ENCODE measurements around the gene NRIP1. TPM values are rescaled to one million over a fixed set of nuclear protein-coding genes. Genes with fewer than 3 reads are reported as not detected.
"Not testable (repeated sequence)": the region's sequence is repeated elsewhere in the genome, so short reads cannot be mapped to it uniquely, and the experiment has no call there.

Gene NRIP1
- total RNA-seq, 1 donor from 2014 or later, result 45.9 TPM

DNA sequence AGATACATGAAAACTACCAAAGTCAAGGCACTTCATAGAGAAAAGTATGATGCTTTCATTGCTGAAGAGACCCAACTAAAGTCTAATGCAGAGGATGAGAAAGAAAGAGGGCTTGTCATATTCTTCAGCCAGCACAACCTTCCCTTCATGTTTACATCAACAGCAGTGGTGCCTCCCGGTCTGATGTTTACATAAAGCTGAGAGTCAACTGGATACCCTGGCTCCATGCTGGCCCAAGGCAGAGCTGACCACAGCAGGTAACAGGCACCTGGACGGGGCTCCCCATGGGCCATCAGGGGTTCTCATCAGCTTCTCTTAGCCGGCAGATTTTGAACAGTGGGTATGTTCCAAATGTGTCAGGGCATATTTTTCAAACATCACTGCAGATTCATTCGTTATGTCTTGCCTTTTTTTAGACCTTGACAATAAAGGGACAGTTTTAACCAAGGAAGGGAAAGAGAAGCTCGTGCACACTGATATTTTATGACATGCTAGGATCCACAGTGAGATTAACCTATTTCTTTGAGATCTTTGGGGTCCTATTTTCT, 117.1 kb downstream of the NRIP1 start:
- no peak for ATAC-seq
- TF ChIP-seq, protein P1, sequence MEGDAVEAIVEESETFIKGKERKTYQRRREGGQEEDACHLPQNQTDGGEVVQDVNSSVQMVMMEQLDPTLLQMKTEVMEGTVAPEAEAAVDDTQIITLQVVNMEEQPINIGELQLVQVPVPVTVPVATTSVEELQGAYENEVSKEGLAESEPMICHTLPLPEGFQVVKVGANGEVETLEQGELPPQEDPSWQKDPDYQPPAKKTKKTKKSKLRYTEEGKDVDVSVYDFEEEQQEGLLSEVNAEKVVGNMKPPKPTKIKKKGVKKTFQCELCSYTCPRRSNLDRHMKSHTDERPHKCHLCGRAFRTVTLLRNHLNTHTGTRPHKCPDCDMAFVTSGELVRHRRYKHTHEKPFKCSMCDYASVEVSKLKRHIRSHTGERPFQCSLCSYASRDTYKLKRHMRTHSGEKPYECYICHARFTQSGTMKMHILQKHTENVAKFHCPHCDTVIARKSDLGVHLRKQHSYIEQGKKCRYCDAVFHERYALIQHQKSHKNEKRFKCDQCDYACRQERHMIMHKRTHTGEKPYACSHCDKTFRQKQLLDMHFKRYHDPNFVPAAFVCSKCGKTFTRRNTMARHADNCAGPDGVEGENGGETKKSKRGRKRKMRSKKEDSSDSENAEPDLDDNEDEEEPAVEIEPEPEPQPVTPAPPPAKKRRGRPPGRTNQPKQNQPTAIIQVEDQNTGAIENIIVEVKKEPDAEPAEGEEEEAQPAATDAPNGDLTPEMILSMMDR (IDR thresholded peaks at IDR 0.05), result no peak
- intact Hi-C loops (cut with DNase I), result no loop called here

DNA sequence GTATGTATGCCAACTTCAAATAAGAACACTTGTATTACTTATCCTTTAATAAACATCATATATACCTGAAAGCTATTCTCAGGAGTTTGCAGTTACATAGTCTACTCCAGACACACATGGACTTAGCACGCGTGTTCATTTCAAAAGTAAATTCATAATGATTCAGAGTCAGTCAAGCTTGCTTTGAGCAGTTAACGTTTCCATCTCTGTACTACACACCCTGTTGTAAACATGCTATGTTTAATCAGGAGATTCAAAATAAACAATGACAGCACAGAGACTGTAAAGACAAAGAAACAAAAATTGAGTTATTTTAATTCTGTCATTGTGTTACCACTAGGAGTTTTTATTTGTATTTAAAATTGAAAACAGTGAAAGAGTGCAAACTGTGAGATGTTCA, 119.6 kb downstream of the NRIP1 start:
- intact Hi-C loops (cut with DNase I), result no loop called here
- no peak for DNase-seq
- Histone ChIP-seq H3K4me3 (no peak overlapping the region), H3K9me3 (no peaks in the 10 kb centered on the region), H3K27ac (no peak overlapping the region), H3K4me1 (peaks cover 9% of the 10 kb centered on the region), H3K27me3 (no peaks in the 10 kb centered on the region), H3K36me3 (no peaks in the 10 kb centered on the region)
- TF ChIP-seq, protein P1 (IDR thresholded peaks at IDR 0.05), result no peak
- ATAC-seq, result no peak

More for the DNA sequence above, 117.1 kb downstream of the NRIP1 start:
- peaks cover 5% of the 10 kb centered on the region for H3K4me1 ChIP-seq
- no peak overlapping the region for H3K27ac ChIP-seq
- H3K36me3 ChIP-seq, result no peaks in the 10 kb centered on the region
- H3K9me3 ChIP-seq, result no peaks in the 10 kb centered on the region
- DNase-seq, result no peak
- H3K27me3 ChIP-seq, result no peaks in the 10 kb centered on the region
- H3K4me3 ChIP-seq, result no peak overlapping the region

DNA sequence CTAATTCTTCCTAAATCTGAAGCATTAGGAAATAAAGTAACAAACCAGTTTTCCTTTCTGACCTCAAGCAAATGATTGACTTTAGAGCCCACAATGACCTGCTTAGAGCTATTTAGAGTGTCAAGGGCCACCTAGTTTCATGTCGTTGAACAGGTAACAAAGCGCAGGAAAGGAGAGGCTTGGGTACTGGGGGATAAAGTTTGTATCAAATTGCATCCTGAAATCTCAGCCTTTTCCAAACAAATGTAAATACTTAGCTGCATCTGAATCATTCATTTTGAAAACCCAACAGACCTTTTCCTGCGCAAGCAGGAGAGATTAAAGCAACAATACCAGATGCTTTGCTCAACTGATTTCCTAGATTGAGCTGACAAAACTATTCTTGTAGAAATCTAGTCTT, 121.2 kb downstream of the NRIP1 start:
- intact Hi-C loops (cut with DNase I), result no loop called here
- Histone ChIP-seq H3K27me3 (no peaks in the 10 kb centered on the region), H3K27ac (no peak overlapping the region), H3K9me3 (no peaks in the 10 kb centered on the region), H3K4me3 (no peak overlapping the region), H3K36me3 (no peaks in the 10 kb centered on the region), H3K4me1 (peaks cover 9% of the 10 kb centered on the region)
- TF ChIP-seq, protein P1 (IDR thresholded peaks at IDR 0.05), result no peak
- DNase-seq (no peak), ATAC-seq (no peak)

DNA sequence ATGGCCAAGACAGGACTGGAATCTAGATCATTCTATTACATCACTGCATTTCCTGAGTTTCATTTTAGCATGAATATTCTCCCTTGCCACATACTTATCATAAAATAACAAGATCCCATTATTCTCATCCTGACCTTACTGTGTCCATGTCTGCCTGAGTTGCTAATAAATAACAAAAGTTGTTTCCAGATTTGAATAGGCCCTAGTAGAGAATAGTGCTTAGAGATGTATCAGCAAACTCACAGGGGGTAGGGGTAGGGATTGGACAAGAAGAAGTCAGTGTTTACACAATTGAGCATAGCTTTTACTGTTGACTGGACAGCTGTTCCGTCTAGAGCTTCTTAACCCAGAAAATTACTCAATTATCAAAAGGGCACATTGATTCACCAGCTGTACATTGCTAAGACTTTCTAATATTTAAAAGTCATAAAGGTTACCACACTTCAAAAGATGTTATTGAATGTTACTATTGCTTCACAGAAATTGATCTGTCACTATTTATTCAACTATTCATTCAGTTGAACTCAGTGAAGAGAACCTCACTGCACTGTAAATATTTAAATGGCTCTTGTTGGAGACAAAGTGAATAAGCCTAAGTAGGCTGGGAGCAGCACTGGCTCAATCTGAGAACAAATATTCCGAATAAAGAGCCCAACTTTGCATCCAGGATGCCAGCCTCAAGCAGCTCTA, 121.9 kb downstream of the NRIP1 start:
- intact Hi-C loops (cut with DNase I), result no loop called here
- TF ChIP-seq, protein P1 (IDR thresholded peaks at IDR 0.05), result no peak
- ATAC-seq, result no peak

DNA sequence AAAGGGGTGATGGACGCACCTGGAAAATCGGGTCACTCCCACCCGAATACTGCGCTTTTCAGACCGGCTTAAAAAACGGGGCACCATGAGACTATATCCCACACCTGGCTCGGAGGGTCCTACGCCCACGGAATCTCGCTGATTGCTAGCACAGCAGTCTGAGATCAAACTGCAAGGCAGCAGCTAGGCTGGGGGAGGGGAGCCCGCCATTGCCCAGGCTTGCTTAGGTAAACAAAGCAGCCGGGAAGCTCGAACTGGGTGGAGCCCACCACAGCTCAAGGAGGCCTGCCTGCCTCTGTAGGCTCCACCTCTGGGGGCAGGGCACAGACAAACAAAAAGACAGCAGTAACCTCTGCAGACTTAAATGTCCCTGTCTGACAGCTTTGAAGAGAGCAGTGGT, 137.5 kb downstream of the NRIP1 start:
- ATAC-seq; H3K27ac ChIP-seq; H3K36me3 ChIP-seq; H3K4me3 ChIP-seq; H3K27me3 ChIP-seq; H3K4me1 ChIP-seq; H3K9me3 ChIP-seq; DNase-seq; intact Hi-C loops (cut with DNase I): not testable (repeated sequence)

More for the DNA sequence above, 121.9 kb downstream of the NRIP1 start:
- Histone ChIP-seq H3K4me1 (peaks cover 9% of the 10 kb centered on the region), H3K27me3 (no peaks in the 10 kb centered on the region), H3K9me3 (no peaks in the 10 kb centered on the region), H3K27ac (no peak overlapping the region), H3K4me3 (no peak overlapping the region), H3K36me3 (no peaks in the 10 kb centered on the region)
- no peak for DNase-seq

DNA sequence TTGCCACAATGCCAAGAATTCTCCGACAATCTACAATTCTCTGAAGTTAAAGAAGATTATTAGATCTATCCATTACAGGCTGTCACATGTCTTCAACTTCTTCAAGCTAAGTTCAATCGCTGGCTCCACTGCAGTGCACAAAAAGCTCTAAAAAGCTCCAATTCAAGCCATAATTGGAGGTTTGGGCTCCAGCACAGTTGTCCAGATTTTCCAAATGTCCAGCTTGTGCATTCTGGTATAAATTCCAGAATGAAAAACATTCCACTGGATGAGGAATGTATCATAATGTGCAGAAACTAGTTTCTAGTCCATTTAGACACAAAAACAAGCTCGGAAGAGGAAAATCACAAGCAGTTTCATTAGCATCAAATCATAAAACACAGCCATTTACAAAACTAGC, 138.6 kb downstream of the NRIP1 start:
- TF ChIP-seq, protein P1 (IDR thresholded peaks at IDR 0.05), result no peak
- ATAC-seq, result no peak

More for the DNA sequence above, 138.6 kb downstream of the NRIP1 start:
- Histone ChIP-seq H3K9me3 (no peaks in the 10 kb centered on the region), H3K4me1 (no peaks in the 10 kb centered on the region), H3K36me3 (no peaks in the 10 kb centered on the region), H3K27ac (no peak overlapping the region), H3K4me3 (no peak overlapping the region), H3K27me3 (no peaks in the 10 kb centered on the region)
- no peak for DNase-seq
- intact Hi-C loops (cut with DNase I), result no loop called here
